ENCODE data around the gene ARL15.

The ARL15 gene

DNA sequence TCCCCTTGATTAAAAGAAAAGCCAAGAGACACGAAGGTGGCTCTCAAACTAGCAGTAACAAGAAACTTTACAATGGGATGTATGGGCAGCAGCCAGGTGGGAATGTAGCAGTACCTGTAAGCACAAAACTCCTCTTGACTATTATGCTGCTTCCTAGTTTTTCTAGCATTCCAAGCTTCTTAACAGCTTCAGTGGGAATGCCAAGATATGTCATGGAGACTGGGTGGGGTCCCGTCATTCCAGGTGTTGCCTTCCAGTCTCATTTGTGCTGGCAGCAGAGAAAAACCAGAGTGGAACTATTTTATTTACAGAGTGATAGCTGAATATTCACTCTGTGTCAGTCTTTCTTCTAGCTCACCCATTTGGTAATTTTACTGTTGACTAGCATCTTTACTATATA, 236.6 kb downstream of the ARL15 start:
- no peak overlapping the region for H3K4me2 ChIP-seq (ENCODE audit: low read depth, low read length, poor library complexity, severe bottlenecking)
- H3K9me3 ChIP-seq (ENCODE audit: insufficient read depth, low read depth, low read length) = no peaks in the 10 kb centered on the region
- no peaks in the 10 kb centered on the region for H3F3A ChIP-seq (ENCODE audit: low read depth)
- TF ChIP-seq EZH2phosphoT487 (IDR thresholded peaks at IDR 0.05; ENCODE audit: borderline replicate concordance) = no peak
- TF ChIP-seq, protein P1, sequence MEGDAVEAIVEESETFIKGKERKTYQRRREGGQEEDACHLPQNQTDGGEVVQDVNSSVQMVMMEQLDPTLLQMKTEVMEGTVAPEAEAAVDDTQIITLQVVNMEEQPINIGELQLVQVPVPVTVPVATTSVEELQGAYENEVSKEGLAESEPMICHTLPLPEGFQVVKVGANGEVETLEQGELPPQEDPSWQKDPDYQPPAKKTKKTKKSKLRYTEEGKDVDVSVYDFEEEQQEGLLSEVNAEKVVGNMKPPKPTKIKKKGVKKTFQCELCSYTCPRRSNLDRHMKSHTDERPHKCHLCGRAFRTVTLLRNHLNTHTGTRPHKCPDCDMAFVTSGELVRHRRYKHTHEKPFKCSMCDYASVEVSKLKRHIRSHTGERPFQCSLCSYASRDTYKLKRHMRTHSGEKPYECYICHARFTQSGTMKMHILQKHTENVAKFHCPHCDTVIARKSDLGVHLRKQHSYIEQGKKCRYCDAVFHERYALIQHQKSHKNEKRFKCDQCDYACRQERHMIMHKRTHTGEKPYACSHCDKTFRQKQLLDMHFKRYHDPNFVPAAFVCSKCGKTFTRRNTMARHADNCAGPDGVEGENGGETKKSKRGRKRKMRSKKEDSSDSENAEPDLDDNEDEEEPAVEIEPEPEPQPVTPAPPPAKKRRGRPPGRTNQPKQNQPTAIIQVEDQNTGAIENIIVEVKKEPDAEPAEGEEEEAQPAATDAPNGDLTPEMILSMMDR (conservative IDR thresholded peaks at IDR 0.05; ENCODE audit: low read length) = no peak
- H3K9me2 ChIP-seq (replicated peaks; ENCODE audit: low read depth, low read length) = no peaks in the 10 kb centered on the region
- no peak overlapping the region for H3K9ac ChIP-seq (ENCODE audit: low read depth, low read length, poor library complexity, severe bottlenecking)
- no peaks in the 10 kb centered on the region for H3K27me3 ChIP-seq (ENCODE audit: insufficient read depth, low read length, poor library complexity, severe bottlenecking)
- no peaks in the 10 kb centered on the region for H3K79me2 ChIP-seq (ENCODE audit: insufficient read depth, low read length)
- no peaks in the 10 kb centered on the region for H3K36me3 ChIP-seq (ENCODE audit: insufficient read depth, low read length)
- H4K20me1 ChIP-seq (ENCODE audit: insufficient read depth, low read length, poor library complexity, severe bottlenecking) = no peaks in the 10 kb centered on the region
- no peak overlapping the region for H2AFZ ChIP-seq (ENCODE audit: low read length)
- H3K4me3 ChIP-seq (ENCODE audit: low read length, poor library complexity, severe bottlenecking) = no peak overlapping the region
- H3K4me1 ChIP-seq (ENCODE audit: insufficient read depth, low read length, poor library complexity, severe bottlenecking) = peaks cover 4% of the 10 kb centered on the region

DNA sequence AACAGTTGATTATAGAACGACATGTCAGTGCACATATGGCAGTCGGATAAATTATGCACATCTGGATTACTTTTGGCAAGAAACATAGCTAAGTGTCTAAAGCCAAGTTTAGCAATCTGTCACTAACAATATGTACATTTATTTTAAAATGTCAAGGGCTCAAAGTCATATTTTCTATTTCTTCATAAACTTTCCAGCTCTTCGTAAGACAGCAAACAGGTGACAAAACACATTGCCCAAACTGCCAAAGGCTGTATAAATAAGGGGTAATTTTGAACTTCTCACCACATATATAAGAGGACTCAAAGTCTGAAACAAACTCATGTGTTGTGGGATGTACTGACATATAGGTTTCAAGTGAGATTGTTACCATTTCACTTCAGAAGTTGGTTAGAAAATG, 237.2 kb downstream of the ARL15 start:
- TF ChIP-seq, protein P1 (conservative IDR thresholded peaks at IDR 0.05; ENCODE audit: low read length) = no peak
- no peak for TF ChIP-seq EZH2phosphoT487 (IDR thresholded peaks at IDR 0.05; ENCODE audit: borderline replicate concordance)
- Histone ChIP-seq H3K36me3 (ENCODE audit: insufficient read depth, low read length) (no peaks in the 10 kb centered on the region), H3F3A (ENCODE audit: low read depth) (no peaks in the 10 kb centered on the region), H3K9me2 (replicated peaks; ENCODE audit: low read depth, low read length) (no peaks in the 10 kb centered on the region), H3K9ac (ENCODE audit: low read depth, low read length, poor library complexity, severe bottlenecking) (no peak overlapping the region), H3K4me3 (ENCODE audit: low read length, poor library complexity, severe bottlenecking) (no peak overlapping the region), H4K20me1 (ENCODE audit: insufficient read depth, low read length, poor library complexity, severe bottlenecking) (no peaks in the 10 kb centered on the region), H3K27me3 (ENCODE audit: insufficient read depth, low read length, poor library complexity, severe bottlenecking) (no peaks in the 10 kb centered on the region), H2AFZ (ENCODE audit: low read length) (no peak overlapping the region), H3K79me2 (ENCODE audit: insufficient read depth, low read length) (no peaks in the 10 kb centered on the region), H3K4me2 (ENCODE audit: low read depth, low read length, poor library complexity, severe bottlenecking) (no peak overlapping the region), H3K4me1 (ENCODE audit: insufficient read depth, low read length, poor library complexity, severe bottlenecking) (peaks cover 4% of the 10 kb centered on the region), H3K9me3 (ENCODE audit: insufficient read depth, low read depth, low read length) (no peaks in the 10 kb centered on the region)

DNA sequence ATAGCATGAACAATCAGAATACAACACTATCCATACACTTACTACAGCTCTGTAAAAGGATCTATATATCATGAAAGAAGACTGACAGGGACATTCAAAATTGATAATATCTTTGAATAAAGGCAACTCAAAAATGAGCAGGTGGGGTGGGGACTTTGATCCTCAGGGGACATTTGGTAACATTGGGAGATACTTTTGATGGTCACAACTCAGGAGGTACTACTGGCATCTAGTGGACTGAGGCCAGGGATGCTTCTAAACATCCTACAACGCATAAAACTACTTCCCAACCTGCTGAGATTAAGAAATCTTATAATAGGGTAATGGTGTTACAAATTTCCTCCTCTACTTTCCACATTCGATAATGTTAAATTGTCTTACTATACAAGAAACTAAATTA, 243.9 kb downstream of the ARL15 start:
- no peak overlapping the region for H3K4me2 ChIP-seq (ENCODE audit: low read depth, low read length, poor library complexity, severe bottlenecking)
- H3F3A ChIP-seq (ENCODE audit: low read depth) = no peaks in the 10 kb centered on the region
- no peak overlapping the region for H2AFZ ChIP-seq (ENCODE audit: low read length)
- no peak overlapping the region for H3K4me3 ChIP-seq (ENCODE audit: low read length, poor library complexity, severe bottlenecking)
- no peaks in the 10 kb centered on the region for H4K20me1 ChIP-seq (ENCODE audit: insufficient read depth, low read length, poor library complexity, severe bottlenecking)
- no peaks in the 10 kb centered on the region for H3K9me3 ChIP-seq (ENCODE audit: insufficient read depth, low read depth, low read length)
- no peaks in the 10 kb centered on the region for H3K27me3 ChIP-seq (ENCODE audit: insufficient read depth, low read length, poor library complexity, severe bottlenecking)
- no peaks in the 10 kb centered on the region for H3K36me3 ChIP-seq (ENCODE audit: insufficient read depth, low read length)
- TF ChIP-seq EZH2phosphoT487 (IDR thresholded peaks at IDR 0.05; ENCODE audit: borderline replicate concordance) = no peak
- TF ChIP-seq, protein P1 (conservative IDR thresholded peaks at IDR 0.05; ENCODE audit: low read length) = no peak
- no peak overlapping the region for H3K9ac ChIP-seq (ENCODE audit: low read depth, low read length, poor library complexity, severe bottlenecking)
- H3K79me2 ChIP-seq (ENCODE audit: insufficient read depth, low read length) = no peaks in the 10 kb centered on the region
- H3K9me2 ChIP-seq (replicated peaks; ENCODE audit: low read depth, low read length) = no peaks in the 10 kb centered on the region
- H3K4me1 ChIP-seq (ENCODE audit: insufficient read depth, low read length, poor library complexity, severe bottlenecking) = no peaks in the 10 kb centered on the region

Measured in Loucy (cell line).